HEK293 (cell line): ENCODE data around the gene CISH.

ENCODE experiments used
- CTCF ChIP-seq: fragments of 450-650 bp; formaldehyde crosslinking; IDR thresholded peaks from 2 replicates; pipeline ENCODE4 v1.5.1; 2016; ENCODE audit warnings: missing biosample characterization, missing genetic modification characterization
- ZFP69B ChIP-seq: fragments of 450-650 bp; formaldehyde crosslinking; IDR thresholded peaks from 2 replicates; pipeline ENCODE4 v1.5.1; 2016; ENCODE audit warnings: missing biosample characterization, missing genetic modification characterization
- ZNF350 ChIP-seq: fragments of 450-650 bp; formaldehyde crosslinking; IDR thresholded peaks from 2 replicates; pipeline ENCODE4 v1.5.0; 2017; ENCODE audit warnings: missing biosample characterization, mild to moderate bottlenecking, missing genetic modification characterization
- ZNF404 ChIP-seq: fragments of 450-650 bp; formaldehyde crosslinking; IDR thresholded peaks from 2 replicates; pipeline ENCODE4 v1.5.1; 2017; ENCODE audit warnings: missing biosample characterization, missing genetic modification characterization
- ZNF416 ChIP-seq: fragments of 450-650 bp; formaldehyde crosslinking; IDR thresholded peaks from 2 replicates; pipeline ENCODE4 v1.5.1; 2016; ENCODE audit warnings: missing biosample characterization, missing genetic modification characterization
- ZNF629 ChIP-seq: fragments of 450-650 bp; formaldehyde crosslinking; IDR thresholded peaks from 2 replicates; pipeline ENCODE4 v1.5.1; 2017; ENCODE audit warnings: missing biosample characterization, missing genetic modification characterization
- ZNF792 ChIP-seq: fragments of 450-650 bp; formaldehyde crosslinking; IDR thresholded peaks from 2 replicates; pipeline ENCODE4 v1.5.1; 2016; ENCODE audit warnings: missing biosample characterization, missing genetic modification characterization
- ZNF837 ChIP-seq: fragments of 450-650 bp; formaldehyde crosslinking; IDR thresholded peaks from 2 replicates; pipeline ENCODE4 v1.5.1; 2016; ENCODE audit warnings: missing biosample characterization, missing genetic modification characterization

- no peak for TF ChIP-seq ZNF837 (tag by site-specific recombination)
- TF ChIP-seq CTCF (tag by site-specific recombination) = peak; percentile 85
- TF ChIP-seq ZNF629 (tag by site-specific recombination) = peak; percentile 15; the same call in 1 of the 2 replicates
- no peak for TF ChIP-seq ZNF404 (tag by site-specific recombination)
- TF ChIP-seq ZNF416 (tag by site-specific recombination) = no peak
- TF ChIP-seq ZFP69B = no peak
- no peak for TF ChIP-seq ZNF350 (tag by site-specific recombination)
- no peak for TF ChIP-seq ZNF792 (tag by site-specific recombination)
Measured at GRCh38 chr3:50616003-50616769, 4.6 kb upstream of the CISH start.
